K562 (cell line): ENCODE results near the gene DAPK1. TPM values are rescaled to one million over a fixed set of nuclear protein-coding genes. Genes with fewer than 3 reads are reported as not detected.

Experiments used
- ATAC-seq: fragments of 200-7000 bp; cut with Tn5 transposase; 3 replicates; pipeline ENCODE4 v1.9.1; 2020; ENCODE audit warnings: moderate library complexity
- BruUV-seq: library from RNA; stranded (reverse); fragments of 400-500 nt; replicated peaks from 2 replicates; lab custom pipeline; 2021; lab: Mats Ljungman, UMichigan
- CTCF ChIA-PET: fragments of 300-600 bp; formaldehyde crosslinking; extraction: SDS; loops from one replicate; lab custom pipeline; 2021; ENCODE audit warnings: low intra/inter-chr PET ratio; lab: Yijun Ruan, JAX
- POLR2A ChIA-PET: fragments of 300-600, 350-650 bp; sonication (Branson Sonifier 250); formaldehyde crosslinking; extraction: SDS; loops from one replicate; lab custom pipeline; 2021; ENCODE audit warnings: antibody characterized with exemption, inconsistent platforms; lab: Yijun Ruan, JAX
- DNase-seq, 4 experiments: peaks; one replicate each; pipeline versions ENCODE4 v3.0.0 to v3.0.0-alpha.2; 2011 to 2018; ENCODE audit warnings: low spot score in 3 of 4, mixed read lengths in 3 of 4; ENCODE audit errors: extremely low read depth in 1 of 4
- FAIRE-seq: peaks from 2 replicates; lab custom pipeline; 2011; peaks lifted over from hg19 to GRCh38; lab: Jason Lieb, UNC
- H2AFZ ChIP-seq: 2 replicates; pipeline ENCODE4 v1.6.0; 2011; ENCODE audit warnings: low read depth, low read length, control low read depth, inconsistent platforms
- H3K27ac ChIP-seq: fragments of 200-600 bp; 3 replicates; pipeline ENCODE4 v1.8.0; 2011; ENCODE audit warnings: low read depth, mild to moderate bottlenecking, control low read depth, inconsistent platforms, low read length, moderate library complexity, mixed read lengths; ENCODE audit errors: extremely low read depth
- H3K27me3 ChIP-seq, 2 experiments: fragments of 300-600 bp in 1 of 2; 2 replicates in 1 of 2; 3 replicates in 1 of 2; pipeline versions ENCODE4 v1.6.0 to v1.8.0; 2011; ENCODE audit warnings: inconsistent platforms in 2 of 2, low read length in 2 of 2, mild to moderate bottlenecking in 1 of 2, mixed read lengths in 1 of 2, moderate library complexity in 1 of 2; ENCODE audit not compliant: control insufficient read depth in 2 of 2, insufficient read depth in 2 of 2
- H3K36me3 ChIP-seq: fragments of 300-600 bp; 3 replicates; pipeline ENCODE4 v1.8.0; 2011; ENCODE audit warnings: mild to moderate bottlenecking, low read length, inconsistent platforms; ENCODE audit not compliant: control insufficient read depth, insufficient read depth
- H3K4me1 ChIP-seq, 2 experiments: fragments of 200-600 bp in 1 of 2; replicated peaks in 1 of 2; 2 replicates in 1 of 2; 3 replicates in 1 of 2; pipeline versions ENCODE4 v1.5.1 to v1.8.0; 2011; ENCODE audit warnings: inconsistent platforms in 2 of 2, low read length in 2 of 2, mild to moderate bottlenecking in 1 of 2, mixed read lengths in 1 of 2, moderate library complexity in 1 of 2; ENCODE audit not compliant: control insufficient read depth in 2 of 2, insufficient read depth in 2 of 2
- H3K4me2 ChIP-seq: 2 replicates; pipeline ENCODE4 v1.6.1; 2011; ENCODE audit warnings: low read length, control low read depth, inconsistent platforms, mixed read lengths; ENCODE audit not compliant: insufficient read depth
- H3K4me3 ChIP-seq: fragments of 200-600 bp; sonication (generic), shearing (Covaris generic); 2 replicates; pipeline ENCODE4 v1.5.1; 2016; ENCODE audit warnings: control low read depth, inconsistent platforms
- H3K79me2 ChIP-seq: fragments of 200-600 bp; 3 replicates; pipeline ENCODE4 v1.8.0; 2011; ENCODE audit warnings: low read length, inconsistent platforms; ENCODE audit not compliant: control insufficient read depth, insufficient read depth
- H3K9ac ChIP-seq, 2 experiments: 2 replicates each; pipeline versions ENCODE4 v1.6.0 to v1.6.1; 2011; ENCODE audit warnings: low read depth in 2 of 2, low read length in 2 of 2, control low read depth in 1 of 2, inconsistent platforms in 1 of 2, mild to moderate bottlenecking in 1 of 2, mixed read lengths in 1 of 2; ENCODE audit not compliant: insufficient read depth in 1 of 2
- H3K9me1 ChIP-seq: one replicate; pipeline ENCODE4 v1.6.0; 2011; ENCODE audit warnings: inconsistent platforms, mild to moderate bottlenecking, low read length, moderate library complexity; ENCODE audit not compliant: control insufficient read depth, insufficient read depth
- H3K9me3 ChIP-seq: replicated peaks from 2 replicates; pipeline ENCODE4 v1.5.1; 2011; ENCODE audit warnings: low read depth, low read length, inconsistent platforms; ENCODE audit not compliant: control insufficient read depth, insufficient read depth
- H4K20me1 ChIP-seq: replicated peaks from 2 replicates; pipeline ENCODE4 v1.6.1; 2011; ENCODE audit warnings: low read length, inconsistent platforms, mixed read lengths; ENCODE audit not compliant: control insufficient read depth, insufficient read depth
- CREM ChIP-seq: IDR thresholded peaks from 2 replicates; pipeline ENCODE4 v1.6.1; 2014; ENCODE audit warnings: antibody characterized with exemption, low read depth
- CTCF ChIP-seq, 3 experiments: IDR thresholded peaks in 2 of 3; conservative IDR thresholded peaks in 1 of 3; 2 replicates each; pipeline ENCODE4 v1.5.1; 2011 to 2012; ENCODE audit warnings: low read length in 3 of 3, mild to moderate bottlenecking in 3 of 3, control low read depth in 2 of 3, improper control_type of control experiment in 1 of 3, inconsistent platforms in 1 of 3, low read depth in 1 of 3, mixed read lengths in 1 of 3, moderate library complexity in 1 of 3; ENCODE audit not compliant: insufficient read depth in 2 of 3
- ID3 ChIP-seq, 2 experiments: fragments of 250-450 bp in 1 of 2; fragments of 450-650 bp in 1 of 2; sonication (Bioruptor Pico) in 1 of 2; IDR thresholded peaks; 2 replicates each; pipeline versions ENCODE4 v1.6.1 to v1.8.0; 2016 to 2021; ENCODE audit warnings: mild to moderate bottlenecking in 2 of 2, moderate library complexity in 2 of 2, missing compliant biosample characterization in 1 of 2, missing genetic modification characterization in 1 of 2
- NFIC ChIP-seq: fragments of 450-650 bp; IDR thresholded peaks from 2 replicates; pipeline ENCODE4 v1.6.1; 2017; ENCODE audit warnings: mild to moderate bottlenecking, inconsistent platforms
- NR2C1 ChIP-seq, 2 experiments: fragments of 450-650 bp; IDR thresholded peaks; 2 replicates each; pipeline ENCODE4 v1.6.1; 2017; ENCODE audit warnings: mild to moderate bottlenecking in 2 of 2, antibody characterized with exemption in 1 of 2, inconsistent platforms in 1 of 2, missing compliant biosample characterization in 1 of 2, missing genetic modification characterization in 1 of 2
- NRF1 ChIP-seq, 2 experiments: fragments of 450-650 bp; IDR thresholded peaks in 1 of 2; conservative IDR thresholded peaks in 1 of 2; 2 replicates each; pipeline ENCODE4 v1.6.1; 2014; ENCODE audit warnings: mild to moderate bottlenecking in 2 of 2
- WGBS: fragments of 100-300 bp; shearing (Covaris generic); methylation state at CpG from one replicate; pipeline ENCODE4 v1.1.6; 2016; ENCODE audit warnings: low coverage, mixed read lengths; ENCODE audit not compliant: insufficient coverage; ENCODE audit errors: missing lambda C conversion rate; 5-methylcytosine and 5-hydroxymethylcytosine counted together
- in situ Hi-C: fragments of 300-500 bp; cut with MboI; formaldehyde crosslinking; loops from 4 replicates; pipeline ENCODE4 v1.15.0; 2018; ENCODE audit warnings: inconsistent platforms, mixed read lengths
- intact Hi-C: fragments of 100-400 bp; cut with micrococcal nuclease; formaldehyde crosslinking; loops from 2 replicates; pipeline ENCODE4 v1.14.2; 2022
- polyA plus RNA-seq, 8 experiments: library from polyadenylated mRNA; depleted of rRNA in 4 of 8; stranded (reverse) in 5 of 8; unstranded in 3 of 8; fragments of >200 nt; fragmentation: Nextera tagmentation in 2 of 8; fragmentation: Illumina TruSeq in 1 of 8; extraction: Ambion mirVana in 2 of 8; extraction: Trizol in 1 of 8; gene quantifications; 2 replicates each; pipeline versions ENCODE4 v1.2.1 to v1.2.3, GENCODE V29; 2011 to 2014; ENCODE audit warnings: inconsistent platforms in 1 of 8, missing spikeins in 1 of 8
- total RNA-seq, 7 experiments: library from RNA; depleted of rRNA in 6 of 7; stranded (reverse); fragments of >200 nt in 6 of 7; fragmentation: Illumina TruSeq in 2 of 7; extraction: Trizol in 2 of 7; gene quantifications; 2 replicates each; pipeline versions ENCODE4 v1.2.1 to v1.2.3, GENCODE V29; 2011 to 2021; ENCODE audit warnings: low replicate concordance in 1 of 7

The DAPK1 gene
- total and polyA plus RNA-seq, 9 of the 15 experiments (the other 6 are each of a cell fraction or from before 2014, with no cell fraction given) = 1.7 to 26.4 (median 15.8) TPM

- TF ChIP-seq CTCF (IDR thresholded peaks at IDR 0.05 in 2 of 3, conservative IDR thresholded peaks at IDR 0.05 in 1 of 3; ENCODE audit: insufficient read depth in 2 of 3, low read depth in 1 of 3, low read length in 3 of 3) = no peak
- no peak for TF ChIP-seq NR2C1 (IDR thresholded peaks at IDR 0.05)
- TF ChIP-seq NR2C1 (tag; IDR thresholded peaks at IDR 0.05) = peak; percentile 68
- 0 out of 2 replicates have a peak, but pooled peaks have one; percentile 14 for TF ChIP-seq CREM
- 0 out of 4 replicates have a peak, but pooled peaks of 1 of the 2 experiments have one; percentile 44 for TF ChIP-seq NRF1 (conservative IDR thresholded peaks at IDR 0.05 in 1 of 2, IDR thresholded peaks at IDR 0.05 in 1 of 2)
- TF ChIP-seq, all 486 proteins: peak for 14
Observed at GRCh38 chr9:87718852-87719612, 221.4 kb downstream of the DAPK1 start (continued).

- WGBS = 43% methylated on average over 2 of the region's 2 CpGs
- TF ChIP-seq ID3 (CRISPR knock-in tag; IDR thresholded peaks at IDR 0.05) (no peak), ID3 (tag; IDR thresholded peaks at IDR 0.05) (no peak), NFIC (peak; percentile 67)
- TF ChIP-seq, all 486 proteins: peak for 1
- Histone ChIP-seq H3K4me3 (no peak overlapping the region), H3K27me3 (no peaks in the 10 kb centered on the region), H3K36me3 (no peaks in the 10 kb centered on the region), H3K9ac (no peak overlapping the region), H2AFZ (0 out of 2 replicates have a peak overlapping the region, but pooled peaks have one; percentile 35), H3K9me3 (no peaks in the 10 kb centered on the region), H4K20me1 (no peaks in the 10 kb centered on the region), H3K4me1 (peaks cover 0 to 17% of the 10 kb centered on the region in 2 experiments; a peak in 3 of 5 replicates), H3K9me1 (no peaks in the 10 kb centered on the region), H3K79me2 (no peaks in the 10 kb centered on the region), H3K27ac (no peak overlapping the region), H3K4me2 (no peak overlapping the region)
- intact Hi-C loops (no loop called here), in situ Hi-C loops (no loop called here)
- ATAC-seq (no peak), FAIRE-seq (no peak), DNase-seq (peak in 1 of 4 experiments; percentile 29)
- BruUV-seq = no TSS peak
- CTCF ChIA-PET = no interaction called here
- POLR2A ChIA-PET = interaction anchor here (1.0 kb wide), 1 partner anchor 134 kb away, joined by 3 read pairs; no protein-coding TSS in a partner anchor
Observed at GRCh38 chr9:87720173-87720572, 222.5 kb downstream of the DAPK1 start.
